H9 (cell line): ENCODE results near the gene ARHGAP24. TPM values are rescaled to one million over a fixed set of nuclear protein-coding genes. Genes with fewer than 3 reads are reported as not detected.

Source experiments
- DNase-seq: peaks from one replicate; pipeline ENCODE4 v3.0.0-alpha.2; 2017
- H2AFZ ChIP-seq: one replicate; pipeline ENCODE4 v1.6.1; 2013; ENCODE audit warnings: mild to moderate bottlenecking, low read length, control low read depth, moderate library complexity
- H2AK5ac ChIP-seq: 2 replicates; pipeline ENCODE4 v1.6.1; 2013; ENCODE audit warnings: low read length, control low read depth, mixed read lengths; ENCODE audit not compliant: insufficient read length
- H2BK120ac ChIP-seq: one replicate; pipeline ENCODE4 v1.6.1; 2013; ENCODE audit warnings: low read depth, mild to moderate bottlenecking, low read length, control low read depth, inconsistent platforms; ENCODE audit not compliant: poor library complexity, severe bottlenecking
- H2BK12ac ChIP-seq: 2 replicates; pipeline ENCODE4 v1.6.1; 2013; ENCODE audit warnings: low read length, control low read depth, mixed read lengths, low read depth; ENCODE audit not compliant: insufficient read length
- H2BK15ac ChIP-seq: 2 replicates; pipeline ENCODE4 v1.6.1; 2013; ENCODE audit warnings: low read depth, low read length, control low read depth
- H2BK20ac ChIP-seq: one replicate; pipeline ENCODE4 v1.6.1; 2013; ENCODE audit warnings: low read depth, mild to moderate bottlenecking, low read length, control low read depth, inconsistent platforms; ENCODE audit not compliant: poor library complexity, severe bottlenecking
- H2BK5ac ChIP-seq: 2 replicates; pipeline ENCODE4 v1.6.1; 2013; ENCODE audit warnings: low read length, control low read depth, mixed read lengths; ENCODE audit not compliant: insufficient read length
- H3K14ac ChIP-seq: 2 replicates; pipeline ENCODE4 v1.6.1; 2013; ENCODE audit warnings: low read length, control low read depth; ENCODE audit not compliant: insufficient read depth
- H3K18ac ChIP-seq: 2 replicates; pipeline ENCODE4 v1.6.1; 2013; ENCODE audit warnings: low read depth, mild to moderate bottlenecking, mixed read lengths, low read length, control low read depth; ENCODE audit not compliant: insufficient read length
- H3K23ac ChIP-seq: 2 replicates; pipeline ENCODE4 v1.6.1; 2013; ENCODE audit warnings: low read length, control low read depth, mixed read lengths, low read depth; ENCODE audit not compliant: insufficient read length
- H3K23me2 ChIP-seq: 2 replicates; pipeline ENCODE4 v1.6.1; 2013; ENCODE audit warnings: low read depth, mild to moderate bottlenecking, mixed read lengths, low read length, control low read depth; ENCODE audit not compliant: insufficient read length, poor library complexity, severe bottlenecking
- H3K27ac ChIP-seq: 2 replicates; pipeline ENCODE4 v1.5.1; 2013; ENCODE audit warnings: low read length, control low read depth, mixed read lengths, low read depth; ENCODE audit not compliant: insufficient read length
- H3K27me3 ChIP-seq: 2 replicates; pipeline ENCODE4 v1.6.1; 2013; ENCODE audit warnings: low read length, control low read depth, inconsistent platforms; ENCODE audit not compliant: insufficient read depth
- H3K4ac ChIP-seq: 2 replicates; pipeline ENCODE4 v1.6.1; 2013; ENCODE audit warnings: low read depth, mild to moderate bottlenecking, control low read depth, inconsistent platforms, low read length, moderate library complexity
- H3K4me1 ChIP-seq: 2 replicates; pipeline ENCODE4 v1.6.1; 2013; ENCODE audit warnings: low read length, control low read depth, inconsistent platforms; ENCODE audit not compliant: insufficient read depth
- H3K4me2 ChIP-seq: 2 replicates; pipeline ENCODE4 v1.6.1; 2013; ENCODE audit warnings: low read length, control low read depth, mixed read lengths; ENCODE audit not compliant: insufficient read length, insufficient read depth
- H3K56ac ChIP-seq: 2 replicates; pipeline ENCODE4 v1.6.1; 2013; ENCODE audit warnings: low read depth, mild to moderate bottlenecking, mixed read lengths, low read length, control low read depth; ENCODE audit not compliant: insufficient read length
- H3K79me1 ChIP-seq: 2 replicates; pipeline ENCODE4 v1.6.1; 2013; ENCODE audit warnings: low read depth, mild to moderate bottlenecking, moderate library complexity, low read length, control low read depth, inconsistent platforms; ENCODE audit not compliant: insufficient read depth, poor library complexity, severe bottlenecking
- H3K79me2 ChIP-seq: 2 replicates; pipeline ENCODE4 v1.6.1; 2013; ENCODE audit warnings: low read length, control low read depth, inconsistent platforms; ENCODE audit not compliant: insufficient read depth
- H3K9ac ChIP-seq: 2 replicates; pipeline ENCODE4 v1.6.1; 2013; ENCODE audit warnings: low read length, control low read depth, mixed read lengths; ENCODE audit not compliant: insufficient read length; ENCODE audit errors: extremely low read depth
- H3K9me3 ChIP-seq: one replicate; pipeline ENCODE4 v1.6.1; 2013; ENCODE audit warnings: low read depth, low read length, inconsistent platforms; ENCODE audit not compliant: control insufficient read depth
- H3T11ph ChIP-seq: one replicate; pipeline ENCODE4 v1.6.1; 2013; ENCODE audit warnings: mild to moderate bottlenecking, low read length, control low read depth, inconsistent platforms
- H4K20me1 ChIP-seq: one replicate; pipeline ENCODE4 v1.6.1; 2013; ENCODE audit not compliant: control insufficient read depth, insufficient read length, insufficient read depth
- H4K5ac ChIP-seq: 2 replicates; pipeline ENCODE4 v1.6.1; 2013; ENCODE audit warnings: low read depth, mild to moderate bottlenecking, mixed read lengths, low read length, control low read depth; ENCODE audit not compliant: insufficient read length
- H4K8ac ChIP-seq: replicated peaks from 2 replicates; pipeline ENCODE4 v1.6.1; 2013; ENCODE audit warnings: low read length, control low read depth, mixed read lengths, low read depth; ENCODE audit not compliant: insufficient read length
- H4K91ac ChIP-seq: 2 replicates; pipeline ENCODE4 v1.6.1; 2013; ENCODE audit warnings: low read depth, mild to moderate bottlenecking, moderate library complexity, mixed read lengths, low read length, control low read depth; ENCODE audit not compliant: insufficient read length
- H3K27ac Mint-ChIP-seq, 3 experiments: 2 replicates in 2 of 3; 3 replicates in 1 of 3; pipeline ENCODE4 v1.8.0; 2020 to 2021; ENCODE audit warnings: mixed read lengths in 3 of 3, mild to moderate bottlenecking in 1 of 3, moderate library complexity in 1 of 3
- H3K27me3 Mint-ChIP-seq: 2 replicates; pipeline ENCODE4 v1.8.0; 2021; ENCODE audit warnings: low read depth, mild to moderate bottlenecking, moderate library complexity, mixed read lengths
- H3K36me3 Mint-ChIP-seq, 3 experiments: 2 replicates in 2 of 3; 3 replicates in 1 of 3; pipeline ENCODE4 v1.8.0; 2020 to 2021; ENCODE audit warnings: low read depth in 3 of 3, mixed read lengths in 3 of 3; ENCODE audit not compliant: insufficient read depth in 1 of 3
- H3K4me1 Mint-ChIP-seq, 2 experiments: 2 replicates each; pipeline ENCODE4 v1.8.0; 2020; ENCODE audit warnings: mixed read lengths in 2 of 2
- H3K4me3 Mint-ChIP-seq, 2 experiments: 2 replicates in 1 of 2; 3 replicates in 1 of 2; pipeline ENCODE4 v1.8.0; 2020 to 2021; ENCODE audit warnings: mild to moderate bottlenecking in 2 of 2, mixed read lengths in 2 of 2, moderate library complexity in 1 of 2
- H3K9me3 Mint-ChIP-seq, 2 experiments: 2 replicates in 1 of 2; 3 replicates in 1 of 2; pipeline ENCODE4 v1.8.0; 2020; ENCODE audit warnings: mild to moderate bottlenecking in 2 of 2, mixed read lengths in 2 of 2, moderate library complexity in 1 of 2
- WGBS: extraction: QIAGEN DNeasy Blood & Tissue Kit; methylation state at CpG from one replicate; pipeline ENCODE4 v1.1.7; 2013; ENCODE audit warnings: missing lambda C conversion rate, low lambda C conversion rate, mixed read lengths; ENCODE audit not compliant: insufficient read length; ENCODE audit errors: extremely low coverage; 5-methylcytosine and 5-hydroxymethylcytosine counted together
- total RNA-seq: library from RNA; stranded (reverse); gene quantifications from 2 replicates; pipeline ENCODE4 v1.2.1, GENCODE V29; 2021
- TF ChIP-seq, protein P1 (sequence below): fragments of 200-600 bp; sonication (generic); conservative IDR thresholded peaks from 3 replicates; pipeline ENCODE4 v1.8.0; 2021; ENCODE audit warnings: antibody characterized with exemption, mild to moderate bottlenecking

ARHGAP24 gene
- total RNA-seq, 1 experiment from 2014 or later = 0.37 TPM

DNA sequence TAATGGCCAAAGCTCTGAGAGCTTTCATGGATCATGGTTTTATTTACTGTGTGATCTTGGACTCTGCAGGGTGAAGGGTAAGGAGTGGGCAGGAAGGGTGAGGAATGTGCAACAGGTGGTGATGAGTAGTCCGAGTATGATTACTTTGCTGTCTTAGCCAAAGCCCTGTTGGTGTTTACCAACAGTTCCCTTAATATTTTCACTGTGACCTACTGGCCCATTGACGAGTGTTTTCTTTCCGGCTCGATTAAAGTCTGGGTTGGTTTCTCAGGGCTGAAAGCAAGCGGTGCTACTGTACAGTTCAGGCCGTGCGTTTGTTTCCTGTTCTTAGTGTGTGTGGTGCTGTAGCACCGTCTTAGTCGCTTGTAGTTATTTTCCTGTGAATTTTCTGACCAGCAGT is 2.6 kb downstream of the ARHGAP24 start:
- no peak overlapping the region for H2AK5ac ChIP-seq
- H3K4me3 Mint-ChIP-seq = no peak overlapping the region
- H2AFZ ChIP-seq = no peak overlapping the region
- peaks cover 10% of the 10 kb centered on the region in 2 experiments for H3K4me1 Mint-ChIP-seq
- H3K79me2 ChIP-seq = no peaks in the 10 kb centered on the region
- H3K18ac ChIP-seq = no peak overlapping the region
- H4K5ac ChIP-seq = no peak overlapping the region
- no peaks in the 10 kb centered on the region for H3K79me1 ChIP-seq
- H3K9ac ChIP-seq = no peak overlapping the region
- no peaks in the 10 kb centered on the region for H4K20me1 ChIP-seq
- H3T11ph ChIP-seq = no peak overlapping the region
- H3K56ac ChIP-seq = no peak overlapping the region
- no peak overlapping the region for H2BK20ac ChIP-seq
- no peaks in the 10 kb centered on the region for H3K27me3 ChIP-seq
- H3K9me3 Mint-ChIP-seq = peaks cover 0 to 2% of the 10 kb centered on the region in 2 experiments; a peak in 1 of 5 replicates
- no peak for DNase-seq
- no peak overlapping the region for H3K27ac ChIP-seq
- TF ChIP-seq, protein P1, sequence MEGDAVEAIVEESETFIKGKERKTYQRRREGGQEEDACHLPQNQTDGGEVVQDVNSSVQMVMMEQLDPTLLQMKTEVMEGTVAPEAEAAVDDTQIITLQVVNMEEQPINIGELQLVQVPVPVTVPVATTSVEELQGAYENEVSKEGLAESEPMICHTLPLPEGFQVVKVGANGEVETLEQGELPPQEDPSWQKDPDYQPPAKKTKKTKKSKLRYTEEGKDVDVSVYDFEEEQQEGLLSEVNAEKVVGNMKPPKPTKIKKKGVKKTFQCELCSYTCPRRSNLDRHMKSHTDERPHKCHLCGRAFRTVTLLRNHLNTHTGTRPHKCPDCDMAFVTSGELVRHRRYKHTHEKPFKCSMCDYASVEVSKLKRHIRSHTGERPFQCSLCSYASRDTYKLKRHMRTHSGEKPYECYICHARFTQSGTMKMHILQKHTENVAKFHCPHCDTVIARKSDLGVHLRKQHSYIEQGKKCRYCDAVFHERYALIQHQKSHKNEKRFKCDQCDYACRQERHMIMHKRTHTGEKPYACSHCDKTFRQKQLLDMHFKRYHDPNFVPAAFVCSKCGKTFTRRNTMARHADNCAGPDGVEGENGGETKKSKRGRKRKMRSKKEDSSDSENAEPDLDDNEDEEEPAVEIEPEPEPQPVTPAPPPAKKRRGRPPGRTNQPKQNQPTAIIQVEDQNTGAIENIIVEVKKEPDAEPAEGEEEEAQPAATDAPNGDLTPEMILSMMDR = no peak
- no peak overlapping the region for H3K23ac ChIP-seq
- H3K27ac Mint-ChIP-seq = no peak overlapping the region
- H3K27me3 Mint-ChIP-seq = peaks cover 52% of the 10 kb centered on the region
- no peak overlapping the region for H2BK5ac ChIP-seq
- H3K4me2 ChIP-seq = no peak overlapping the region
- no peaks in the 10 kb centered on the region for H3K23me2 ChIP-seq
- no CpG with 5 or more reads among the region's 9 CpGs for WGBS
- H3K4ac ChIP-seq = no peak overlapping the region
- H4K8ac ChIP-seq = no peak overlapping the region
- H2BK120ac ChIP-seq = no peak overlapping the region
- no peaks in the 10 kb centered on the region for H3K4me1 ChIP-seq
- H3K9me3 ChIP-seq = no peaks in the 10 kb centered on the region
- no peak overlapping the region for H2BK15ac ChIP-seq
- H2BK12ac ChIP-seq = no peak overlapping the region
- H3K36me3 Mint-ChIP-seq = no peaks in the 10 kb centered on the region
- H3K14ac ChIP-seq = no peak overlapping the region
- no peak overlapping the region for H4K91ac ChIP-seq
